H1 (cell line): ENCODE data around the gene CLNS1A. TPM values are rescaled to one million over a fixed set of nuclear protein-coding genes. Genes with fewer than 3 reads are reported as not detected.

Source experiments
- CTCF ChIA-PET: fragments of 300-600 bp; sonication (Branson Sonifier 250); formaldehyde crosslinking; loops from one replicate; lab custom pipeline; 2021; ENCODE audit not compliant: partially characterized antibody; lab: Charles Lee
- POLR2A ChIA-PET: fragments of 300-600 bp; sonication (Branson Sonifier 250); formaldehyde crosslinking; loops from one replicate; lab custom pipeline; 2021; ENCODE audit warnings: inconsistent platforms; ENCODE audit not compliant: partially characterized antibody; lab: Charles Lee
- DNase-seq, 2 experiments: peaks; one replicate each; pipeline versions ENCODE4 v3.0.0 to v3.0.0-alpha.2; 2010 to 2022; ENCODE audit warnings: low spot score in 2 of 2, low read depth in 1 of 2, mixed read lengths in 1 of 2
- FAIRE-seq: peaks from 2 replicates; lab custom pipeline; 2011; peaks lifted over from hg19 to GRCh38; lab: Jason Lieb, UNC
- H2AFZ ChIP-seq: 2 replicates; pipeline ENCODE4 v1.8.1; 2012; ENCODE audit warnings: low read length, inconsistent platforms
- H2AK5ac ChIP-seq: 2 replicates; pipeline ENCODE4 v1.6.1; 2013; ENCODE audit warnings: low read depth, low read length
- H2BK120ac ChIP-seq: replicated peaks from 2 replicates; pipeline ENCODE3; 2013; ENCODE audit warnings: low read depth, low read length, inconsistent platforms
- H2BK12ac ChIP-seq: 2 replicates; pipeline ENCODE4 v1.6.1; 2013; ENCODE audit warnings: low read depth, low read length
- H2BK15ac ChIP-seq: 2 replicates; pipeline ENCODE4 v1.6.1; 2013; ENCODE audit warnings: low read length
- H2BK20ac ChIP-seq: 2 replicates; pipeline ENCODE4 v1.6.1; 2013; ENCODE audit warnings: low read length
- H2BK5ac ChIP-seq: 2 replicates; pipeline ENCODE4 v1.6.1; 2013; ENCODE audit warnings: low read depth, low read length
- H3K14ac ChIP-seq: 2 replicates; pipeline ENCODE4 v1.6.1; 2013; ENCODE audit warnings: inconsistent platforms; ENCODE audit not compliant: insufficient read length
- H3K18ac ChIP-seq: 2 replicates; pipeline ENCODE4 v1.6.1; 2013; ENCODE audit warnings: low read length; ENCODE audit errors: extremely low read depth
- H3K23ac ChIP-seq: 2 replicates; pipeline ENCODE4 v1.6.1; 2013; ENCODE audit warnings: inconsistent platforms; ENCODE audit not compliant: insufficient read length
- H3K23me2 ChIP-seq: 2 replicates; pipeline ENCODE4 v1.6.1; 2013; ENCODE audit warnings: low read depth, low read length
- H3K27ac ChIP-seq: 2 replicates; pipeline ENCODE4 v1.6.1; 2011; ENCODE audit warnings: low read depth, low read length, inconsistent platforms
- H3K27me3 ChIP-seq, 4 experiments: replicated peaks in 1 of 4; 1 replicate in 1 of 4; 2 replicates in 3 of 4; pipeline versions ENCODE4 v1.6.1 to v1.8.1; 2011 to 2013; ENCODE audit warnings: low read length in 3 of 4, mild to moderate bottlenecking in 3 of 4, inconsistent platforms in 2 of 4, mixed read lengths in 2 of 4, moderate library complexity in 1 of 4; ENCODE audit not compliant: control insufficient read depth in 3 of 4, insufficient read depth in 3 of 4; ENCODE audit errors: extremely low read depth in 1 of 4
- H3K36me3 ChIP-seq, 4 experiments: 2 replicates each; pipeline versions ENCODE4 v1.6.1 to v1.8.1; 2011 to 2013; ENCODE audit warnings: mild to moderate bottlenecking in 4 of 4, low read length in 3 of 4, moderate library complexity in 2 of 4, control low read depth in 1 of 4, inconsistent platforms in 1 of 4; ENCODE audit not compliant: insufficient read depth in 4 of 4, control insufficient read depth in 2 of 4
- H3K4ac ChIP-seq: replicated peaks from 2 replicates; pipeline ENCODE3; 2013; ENCODE audit warnings: low read length, low read depth, mixed read lengths, inconsistent platforms; ENCODE audit not compliant: insufficient read length
- H3K4me1 ChIP-seq, 4 experiments: replicated peaks in 1 of 4; 1 replicate in 1 of 4; 2 replicates in 3 of 4; pipeline versions ENCODE4 v1.6.1 to v1.8.1; 2011 to 2013; ENCODE audit warnings: low read length in 3 of 4, inconsistent platforms in 2 of 4, mixed read lengths in 1 of 4; ENCODE audit not compliant: insufficient read depth in 4 of 4, control insufficient read depth in 3 of 4
- H3K4me2 ChIP-seq, 2 experiments: 2 replicates each; pipeline versions ENCODE4 v1.6.1 to v1.8.1; 2011 to 2013; ENCODE audit warnings: low read depth in 2 of 2, low read length in 2 of 2, control low read depth in 1 of 2, inconsistent platforms in 1 of 2, mild to moderate bottlenecking in 1 of 2; ENCODE audit not compliant: insufficient read depth in 1 of 2
- H3K4me3 ChIP-seq, 4 experiments: fragments of 200-600, 300-600 bp in 1 of 4; sonication (generic), shearing (Covaris generic), sonication (Bioruptor Twin) in 1 of 4; 2 replicates each; pipeline versions ENCODE4 v1.5.1 to v1.8.1; 2011 to 2016; ENCODE audit warnings: low read length in 4 of 4, low read depth in 3 of 4, control low read depth in 2 of 4, inconsistent platforms in 2 of 4, mild to moderate bottlenecking in 2 of 4, mixed read lengths in 1 of 4, moderate library complexity in 1 of 4; ENCODE audit not compliant: insufficient read depth in 2 of 4; ENCODE audit errors: extremely low read depth in 1 of 4
- H3K56ac ChIP-seq: replicated peaks from 2 replicates; pipeline ENCODE3; 2013; ENCODE audit warnings: low read depth, mild to moderate bottlenecking, mixed read lengths, low read length, inconsistent platforms; ENCODE audit not compliant: insufficient read length
- H3K79me1 ChIP-seq: 2 replicates; pipeline ENCODE4 v1.6.1; 2013; ENCODE audit warnings: low read depth, low read length, control low read depth
- H3K79me2 ChIP-seq, 2 experiments: 2 replicates each; pipeline versions ENCODE4 v1.6.1 to v1.8.1; 2012 to 2013; ENCODE audit warnings: low read length in 2 of 2, mild to moderate bottlenecking in 2 of 2, inconsistent platforms in 1 of 2; ENCODE audit not compliant: insufficient read depth in 2 of 2, control insufficient read depth in 1 of 2
- H3K9ac ChIP-seq, 4 experiments: replicated peaks in 1 of 4; 1 replicate in 1 of 4; 2 replicates in 3 of 4; pipeline versions ENCODE4 v1.6.1 to v1.8.1; 2011 to 2013; ENCODE audit warnings: low read depth in 3 of 4, low read length in 3 of 4, control low read depth in 2 of 4, mild to moderate bottlenecking in 2 of 4, moderate library complexity in 2 of 4, inconsistent platforms in 1 of 4; ENCODE audit errors: extremely low read depth in 1 of 4
- H3K9me3 ChIP-seq, 2 experiments: 2 replicates each; pipeline versions ENCODE4 v1.6.1 to v1.8.1; 2012 to 2013; ENCODE audit warnings: mild to moderate bottlenecking in 2 of 2, moderate library complexity in 2 of 2, control low read depth in 1 of 2, inconsistent platforms in 1 of 2, low read depth in 1 of 2, low read length in 1 of 2, mixed read lengths in 1 of 2; ENCODE audit not compliant: insufficient read depth in 2 of 2
- H4K20me1 ChIP-seq, 2 experiments: replicated peaks in 1 of 2; 2 replicates each; pipeline versions ENCODE3 to v1.8.1; 2011 to 2013; ENCODE audit warnings: inconsistent platforms in 2 of 2, low read length in 2 of 2, mild to moderate bottlenecking in 1 of 2; ENCODE audit not compliant: insufficient read depth in 2 of 2, control insufficient read depth in 1 of 2
- H4K5ac ChIP-seq: 2 replicates; pipeline ENCODE4 v1.6.1; 2013; ENCODE audit warnings: low read length, low read depth, mixed read lengths, inconsistent platforms; ENCODE audit not compliant: insufficient read length
- H4K8ac ChIP-seq: 2 replicates; pipeline ENCODE4 v1.8.0; 2013; ENCODE audit warnings: mild to moderate bottlenecking, moderate library complexity, low read length, inconsistent platforms; ENCODE audit not compliant: insufficient read depth; ENCODE audit errors: extremely low read depth
- H4K91ac ChIP-seq: replicated peaks from 2 replicates; pipeline ENCODE3; 2013; ENCODE audit warnings: low read length, mixed read lengths, inconsistent platforms; ENCODE audit not compliant: insufficient read length
- BCL11A ChIP-seq, 2 experiments: IDR thresholded peaks; one replicate each; pipeline ENCODE4 v1.6.1; 2011; ENCODE audit warnings: low read depth in 2 of 2, low read length in 2 of 2, mild to moderate bottlenecking in 2 of 2
- CEBPB ChIP-seq: IDR thresholded peaks from 2 replicates; pipeline ENCODE4 v1.6.1; 2012; ENCODE audit warnings: low read depth, low read length
- CTBP2 ChIP-seq: IDR thresholded peaks from 2 replicates; pipeline ENCODE4 v1.7.0; 2011; ENCODE audit warnings: borderline replicate concordance, mild to moderate bottlenecking, moderate library complexity, mixed read lengths, low read length; ENCODE audit not compliant: insufficient read depth, insufficient read length
- EZH2 ChIP-seq: fragments of 200-600 bp; sonication (generic); IDR thresholded peaks from 2 replicates; pipeline ENCODE4 v1.7.1; 2012; ENCODE audit warnings: low read depth, mild to moderate bottlenecking, moderate library complexity, low read length, inconsistent platforms; ENCODE audit not compliant: severe bottlenecking
- GABPA ChIP-seq: IDR thresholded peaks from 2 replicates; pipeline ENCODE4 v1.6.1; 2011; ENCODE audit warnings: mild to moderate bottlenecking, low read length, moderate library complexity, borderline replicate concordance; ENCODE audit not compliant: insufficient read depth
- GTF2F1 ChIP-seq: IDR thresholded peaks from 2 replicates; pipeline ENCODE4 v1.6.1; 2012; ENCODE audit warnings: low read depth, low read length, improper control_type of control experiment, borderline replicate concordance
- JUND ChIP-seq: IDR thresholded peaks from 2 replicates; pipeline ENCODE4 v1.6.1; 2011; ENCODE audit warnings: mild to moderate bottlenecking, improper control_type of control experiment, low read length
- POU5F1 ChIP-seq: IDR thresholded peaks from 2 replicates; pipeline ENCODE4 v1.6.1; 2011; ENCODE audit warnings: low read depth, mild to moderate bottlenecking, low read length, moderate library complexity
- SIX5 ChIP-seq: IDR thresholded peaks from 2 replicates; pipeline ENCODE4 v1.6.1; 2011; ENCODE audit warnings: mild to moderate bottlenecking, low read depth, low read length
- SP1 ChIP-seq: IDR thresholded peaks from 2 replicates; pipeline ENCODE4 v1.6.1; 2011; ENCODE audit warnings: low read depth, low read length
- TAF1 ChIP-seq: IDR thresholded peaks from 2 replicates; pipeline ENCODE4 v1.6.1; 2011; ENCODE audit warnings: mild to moderate bottlenecking, low read depth, low read length
- USF2 ChIP-seq: IDR thresholded peaks from 2 replicates; pipeline ENCODE4 v1.6.1; 2011; ENCODE audit warnings: low read length, improper control_type of control experiment
- ZNF274 ChIP-seq: IDR thresholded peaks from 2 replicates; pipeline ENCODE4 v1.7.0; 2012; ENCODE audit warnings: low read length, borderline replicate concordance; ENCODE audit errors: extremely low read depth
- polyA plus RNA-seq, 7 experiments: library from polyadenylated mRNA; depleted of rRNA in 3 of 7; stranded (reverse) in 5 of 7; unstranded in 2 of 7; fragments of >200 nt in 5 of 7; fragments of 200-250 nt in 2 of 7; gene quantifications; 1 replicate in 5 of 7; 2 replicates in 1 of 7; 4 replicates in 1 of 7; pipeline versions ENCODE4 v1.2.1 to v1.2.3, GENCODE V29; 2011 to 2013; ENCODE audit warnings: missing spikeins in 2 of 7, mixed read lengths in 2 of 7
- total RNA-seq: library from RNA; stranded (reverse); fragmentation: NEBNext Ultra II Directional; extraction: Animal tissue kit (Norgen Biotek cat#: 25700); gene quantifications from 2 replicates; pipeline ENCODE4 v1.2.1, GENCODE V29; 2021

Gene CLNS1A
- total and polyA plus RNA-seq, 2 of the 8 experiments (the other 6 are each of a cell fraction or from before 2014, with no cell fraction given) = 136 to 177 TPM

GRCh38 chr11:77611921-77612320 lies 25.7 kb downstream of the CLNS1A start:
- Histone ChIP-seq H2BK120ac (no peak overlapping the region), H3K27ac (no peak overlapping the region), H3K14ac (no peak overlapping the region), H3K56ac (no peak overlapping the region), H3K9me3 (no peaks in the 10 kb centered on the region), H4K91ac (no peak overlapping the region), H3K4me1 (no peaks in the 10 kb centered on the region), H4K5ac (no peak overlapping the region), H2BK20ac (no peak overlapping the region), H2BK5ac (no peak overlapping the region), H4K8ac (no peak overlapping the region), H3K27me3 (no peaks in the 10 kb centered on the region), H3K36me3 (peaks cover 2 to 79% (median 26%) of the 10 kb centered on the region in 4 experiments; a peak in 7 of 8 replicates), H2BK15ac (no peak overlapping the region), H4K20me1 (no peaks in the 10 kb centered on the region), H3K4me3 (no peak overlapping the region), H3K4me2 (no peak overlapping the region), H3K79me2 (no peaks in the 10 kb centered on the region), H3K23me2 (no peaks in the 10 kb centered on the region), H2AFZ (no peak overlapping the region), H3K4ac (no peak overlapping the region), H3K18ac (no peak overlapping the region), H3K9ac (no peak overlapping the region), H3K79me1 (no peaks in the 10 kb centered on the region), H3K23ac (no peak overlapping the region), H2BK12ac (no peak overlapping the region), H2AK5ac (no peak overlapping the region)
- FAIRE-seq = no peak
- no peak for TF ChIP-seq GABPA
- no peak for TF ChIP-seq CEBPB
- no peak for TF ChIP-seq SIX5
- TF ChIP-seq BCL11A (IDR thresholded peaks at IDR 0.05; ENCODE audit: low read depth in 2 of 2, low read length in 2 of 2) = no peak
- TF ChIP-seq CTBP2 = no peak
- TF ChIP-seq GTF2F1 = no peak
- TF ChIP-seq POU5F1 = no peak
- TF ChIP-seq EZH2 = no peak
- no peak for TF ChIP-seq SP1
- no peak for TF ChIP-seq JUND
- no peak for TF ChIP-seq ZNF274
- TF ChIP-seq USF2 = no peak
- no peak for TF ChIP-seq TAF1
- no peak for DNase-seq
- POLR2A ChIA-PET = interaction anchor here (0.8 to 3.0 kb wide), 7 partner anchors 8 to 350 kb away, joined by 3 to 17 read pairs (median 4); partner anchors contain the start of gene CLNS1A
- CTCF ChIA-PET = interaction anchor here (0.6 to 3.0 kb wide), 3 partner anchors 8 to 293 kb away, joined by 3 to 13 read pairs (median 4); no protein-coding TSS in a partner anchor
